SU-DHL-6 (cell line): ENCODE results near the gene HECW1.

Experiments
- H2AFZ ChIP-seq: fragments of 200-600 bp; sonication (generic); 2 replicates; pipeline ENCODE4 v1.6.1; 2014; ENCODE audit warnings: low read depth, mild to moderate bottlenecking, moderate library complexity, mixed read lengths, antibody characterized with exemption, low read length; ENCODE audit not compliant: severe bottlenecking
- H3F3A ChIP-seq: fragments of 200-600 bp; shearing (Covaris generic); 2 replicates; pipeline ENCODE4 v1.6.0; 2016; ENCODE audit warnings: antibody characterized with exemption, mild to moderate bottlenecking; ENCODE audit not compliant: insufficient read depth
- H3K27ac ChIP-seq: fragments of 200-600 bp; sonication (generic); 2 replicates; pipeline ENCODE4 v1.5.1; 2016; ENCODE audit warnings: low read depth, mild to moderate bottlenecking, low read length, moderate library complexity, mixed read lengths
- H3K27me3 ChIP-seq: fragments of 200-600 bp; sonication (generic), shearing (Covaris generic); 2 replicates; pipeline ENCODE4 v1.6.0; 2014; ENCODE audit warnings: mild to moderate bottlenecking, low read length
- H3K36me3 ChIP-seq: fragments of 200-600 bp; sonication (generic); 2 replicates; pipeline ENCODE4 v1.6.1; 2014; ENCODE audit warnings: mild to moderate bottlenecking, low read length, mixed read lengths
- H3K4me2 ChIP-seq: fragments of 300-600, 200-600 bp; shearing (Covaris generic), sonication (generic); 2 replicates; pipeline ENCODE4 v1.6.0; 2014; ENCODE audit warnings: low read length, low read depth, mild to moderate bottlenecking; ENCODE audit not compliant: poor library complexity, severe bottlenecking
- H3K4me3 ChIP-seq: fragments of 200-600 bp; sonication (generic); 2 replicates; pipeline ENCODE4 v1.5.1; 2014; ENCODE audit warnings: antibody characterized with exemption, low read length, mild to moderate bottlenecking, mixed read lengths; ENCODE audit not compliant: insufficient read depth, poor library complexity, severe bottlenecking
- H3K79me2 ChIP-seq: fragments of 200-600 bp; sonication (generic); 2 replicates; pipeline ENCODE4 v1.6.1; 2014; ENCODE audit warnings: mild to moderate bottlenecking, low read length, moderate library complexity; ENCODE audit not compliant: insufficient read depth
- H3K9ac ChIP-seq: fragments of 200-600 bp; sonication (generic); 2 replicates; pipeline ENCODE4 v1.7.0; 2014; ENCODE audit warnings: mild to moderate bottlenecking, low read length
- H3K9me2 ChIP-seq: fragments of 200-600 bp; sonication (generic); replicated peaks from 2 replicates; pipeline ENCODE4 v1.6.1; 2014; ENCODE audit warnings: low read length; ENCODE audit not compliant: insufficient read depth
- H3K9me3 ChIP-seq: fragments of 200-600 bp; sonication (generic); 2 replicates; pipeline ENCODE4 v1.6.1; 2014; ENCODE audit warnings: low read length, mixed read lengths; ENCODE audit not compliant: insufficient read depth
- H4K20me1 ChIP-seq: fragments of 200-600 bp; sonication (generic); 2 replicates; pipeline ENCODE4 v1.6.1; 2014; ENCODE audit warnings: low read depth, mild to moderate bottlenecking, antibody characterized with exemption, low read length, moderate library complexity, mixed read lengths
- EZH2phosphoT487 ChIP-seq: fragments of 200-600 bp; sonication (generic), shearing (Covaris generic); conservative IDR thresholded peaks from 2 replicates; pipeline ENCODE4 v1.6.1; 2018; ENCODE audit warnings: mild to moderate bottlenecking, antibody characterized with exemption, low read length, moderate library complexity, mixed read lengths
- TF ChIP-seq, protein P1 (sequence below): fragments of 200-600 bp; sonication (generic); IDR thresholded peaks from one replicate; pipeline ENCODE4 v1.5.1; 2017; ENCODE audit warnings: antibody characterized with exemption, mild to moderate bottlenecking, low read length, moderate library complexity; ENCODE audit not compliant: insufficient read depth, poor library complexity, severe bottlenecking

HECW1 gene

GRCh38 chr7:43511769-43512515 is 399.5 kb downstream of the HECW1 start:
- no peak overlapping the region for H2AFZ ChIP-seq

DNA sequence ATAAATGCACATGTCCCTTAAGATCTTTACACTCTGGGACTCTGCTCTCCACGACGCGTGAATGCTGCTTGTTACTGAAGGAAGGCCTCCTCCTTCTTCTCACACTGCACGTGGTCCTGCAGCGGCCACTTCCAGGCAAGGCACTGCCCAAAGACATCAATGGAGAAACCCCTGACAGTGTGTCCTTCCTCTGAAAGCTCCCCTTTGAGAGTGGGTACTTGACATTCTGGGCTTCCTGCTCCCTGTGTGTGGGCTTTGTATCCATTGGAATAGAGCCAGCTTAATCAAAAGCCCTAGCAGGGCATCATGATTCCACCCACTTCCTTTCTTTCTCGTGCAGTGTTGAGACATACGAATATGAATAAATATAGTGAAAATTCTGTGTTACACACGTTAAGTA is 400.8 kb downstream of the HECW1 start:
- Histone ChIP-seq H3K27ac (no peak overlapping the region), H3K9ac (no peak overlapping the region), H3K9me3 (no peaks in the 10 kb centered on the region), H3K4me3 (no peak overlapping the region), H3K27me3 (no peaks in the 10 kb centered on the region), H4K20me1 (no peaks in the 10 kb centered on the region), H3K36me3 (no peaks in the 10 kb centered on the region), H3K79me2 (no peaks in the 10 kb centered on the region), H2AFZ (no peak overlapping the region), H3F3A (no peaks in the 10 kb centered on the region), H3K9me2 (no peaks in the 10 kb centered on the region), H3K4me2 (no peak overlapping the region)
- no peak for TF ChIP-seq EZH2phosphoT487

More at GRCh38 chr7:43511769-43512515, 399.5 kb downstream of the HECW1 start:
- Histone ChIP-seq H4K20me1 (no peaks in the 10 kb centered on the region), H3K9me2 (no peaks in the 10 kb centered on the region), H3K27ac (no peak overlapping the region), H3K36me3 (no peaks in the 10 kb centered on the region), H3K4me2 (no peak overlapping the region), H3K9me3 (no peaks in the 10 kb centered on the region), H3K79me2 (no peaks in the 10 kb centered on the region), H3K9ac (no peak overlapping the region), H3F3A (no peaks in the 10 kb centered on the region), H3K4me3 (no peak overlapping the region), H3K27me3 (no peaks in the 10 kb centered on the region)
- TF ChIP-seq EZH2phosphoT487: no peak
- TF ChIP-seq, protein P1, sequence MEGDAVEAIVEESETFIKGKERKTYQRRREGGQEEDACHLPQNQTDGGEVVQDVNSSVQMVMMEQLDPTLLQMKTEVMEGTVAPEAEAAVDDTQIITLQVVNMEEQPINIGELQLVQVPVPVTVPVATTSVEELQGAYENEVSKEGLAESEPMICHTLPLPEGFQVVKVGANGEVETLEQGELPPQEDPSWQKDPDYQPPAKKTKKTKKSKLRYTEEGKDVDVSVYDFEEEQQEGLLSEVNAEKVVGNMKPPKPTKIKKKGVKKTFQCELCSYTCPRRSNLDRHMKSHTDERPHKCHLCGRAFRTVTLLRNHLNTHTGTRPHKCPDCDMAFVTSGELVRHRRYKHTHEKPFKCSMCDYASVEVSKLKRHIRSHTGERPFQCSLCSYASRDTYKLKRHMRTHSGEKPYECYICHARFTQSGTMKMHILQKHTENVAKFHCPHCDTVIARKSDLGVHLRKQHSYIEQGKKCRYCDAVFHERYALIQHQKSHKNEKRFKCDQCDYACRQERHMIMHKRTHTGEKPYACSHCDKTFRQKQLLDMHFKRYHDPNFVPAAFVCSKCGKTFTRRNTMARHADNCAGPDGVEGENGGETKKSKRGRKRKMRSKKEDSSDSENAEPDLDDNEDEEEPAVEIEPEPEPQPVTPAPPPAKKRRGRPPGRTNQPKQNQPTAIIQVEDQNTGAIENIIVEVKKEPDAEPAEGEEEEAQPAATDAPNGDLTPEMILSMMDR: no peak

- H3K9me2 ChIP-seq: no peaks in the 10 kb centered on the region
- H3K9ac ChIP-seq: no peak overlapping the region
- H3K27me3 ChIP-seq: no peaks in the 10 kb centered on the region
- H3K36me3 ChIP-seq: no peaks in the 10 kb centered on the region
- TF ChIP-seq, protein P1: no peak
- no peak for TF ChIP-seq EZH2phosphoT487
- H3K4me2 ChIP-seq: no peak overlapping the region
- H2AFZ ChIP-seq: no peak overlapping the region
- no peaks in the 10 kb centered on the region for H3F3A ChIP-seq
- H3K79me2 ChIP-seq: no peaks in the 10 kb centered on the region
- H4K20me1 ChIP-seq: no peaks in the 10 kb centered on the region
- no peak overlapping the region for H3K4me3 ChIP-seq
- no peaks in the 10 kb centered on the region for H3K9me3 ChIP-seq
- H3K27ac ChIP-seq: no peak overlapping the region
Measured at GRCh38 chr7:43516581-43517342, 404.3 kb downstream of the HECW1 start.

- H3F3A ChIP-seq: no peaks in the 10 kb centered on the region
- H3K27ac ChIP-seq: no peak overlapping the region
- no peak overlapping the region for H3K4me2 ChIP-seq
- no peaks in the 10 kb centered on the region for H3K27me3 ChIP-seq
- H2AFZ ChIP-seq: no peak overlapping the region
- TF ChIP-seq, protein P1: no peak
- TF ChIP-seq EZH2phosphoT487: no peak
- H3K9ac ChIP-seq: no peak overlapping the region
- H3K4me3 ChIP-seq: no peak overlapping the region
- H3K79me2 ChIP-seq: no peaks in the 10 kb centered on the region
- no peaks in the 10 kb centered on the region for H4K20me1 ChIP-seq
- no peaks in the 10 kb centered on the region for H3K36me3 ChIP-seq
- no peaks in the 10 kb centered on the region for H3K9me3 ChIP-seq
- no peaks in the 10 kb centered on the region for H3K9me2 ChIP-seq
Measured at GRCh38 chr7:43517464-43517863, 405.0 kb downstream of the HECW1 start.
